ENCODE measurements around the gene EIF4B.
"Not testable (repeated sequence)": the region's sequence is repeated elsewhere in the genome, so short reads cannot be mapped to it uniquely, and the experiment has no call there.

DNA sequence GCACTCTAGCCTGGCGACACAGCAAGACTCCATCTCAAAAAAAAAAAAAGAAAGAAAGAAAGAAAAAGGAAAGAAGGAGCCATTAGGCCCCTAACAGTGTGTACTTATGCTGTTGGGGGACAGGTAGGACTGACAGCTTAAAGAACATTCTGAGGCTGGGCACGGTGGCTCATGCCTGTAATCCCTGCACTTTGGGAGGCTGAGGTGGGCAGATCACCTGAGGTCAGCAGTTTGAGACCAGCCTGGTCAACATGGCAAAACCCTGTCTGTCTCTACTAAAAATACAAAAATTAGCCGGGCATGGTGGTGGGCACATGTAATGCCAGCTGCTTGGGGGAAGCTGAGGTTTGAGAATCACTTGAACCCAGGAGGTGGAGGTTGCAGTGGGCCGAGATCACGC, 14.0 kb upstream of the EIF4B start:
- TF ChIP-seq EP300 (IDR thresholded peaks at IDR 0.05); POLR2A (IDR thresholded peaks at IDR 0.05; ENCODE audit: low read depth); POLR2AphosphoS5 (IDR thresholded peaks at IDR 0.05): not testable (repeated sequence)
- TF ChIP-seq, protein P1, sequence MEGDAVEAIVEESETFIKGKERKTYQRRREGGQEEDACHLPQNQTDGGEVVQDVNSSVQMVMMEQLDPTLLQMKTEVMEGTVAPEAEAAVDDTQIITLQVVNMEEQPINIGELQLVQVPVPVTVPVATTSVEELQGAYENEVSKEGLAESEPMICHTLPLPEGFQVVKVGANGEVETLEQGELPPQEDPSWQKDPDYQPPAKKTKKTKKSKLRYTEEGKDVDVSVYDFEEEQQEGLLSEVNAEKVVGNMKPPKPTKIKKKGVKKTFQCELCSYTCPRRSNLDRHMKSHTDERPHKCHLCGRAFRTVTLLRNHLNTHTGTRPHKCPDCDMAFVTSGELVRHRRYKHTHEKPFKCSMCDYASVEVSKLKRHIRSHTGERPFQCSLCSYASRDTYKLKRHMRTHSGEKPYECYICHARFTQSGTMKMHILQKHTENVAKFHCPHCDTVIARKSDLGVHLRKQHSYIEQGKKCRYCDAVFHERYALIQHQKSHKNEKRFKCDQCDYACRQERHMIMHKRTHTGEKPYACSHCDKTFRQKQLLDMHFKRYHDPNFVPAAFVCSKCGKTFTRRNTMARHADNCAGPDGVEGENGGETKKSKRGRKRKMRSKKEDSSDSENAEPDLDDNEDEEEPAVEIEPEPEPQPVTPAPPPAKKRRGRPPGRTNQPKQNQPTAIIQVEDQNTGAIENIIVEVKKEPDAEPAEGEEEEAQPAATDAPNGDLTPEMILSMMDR (IDR thresholded peaks at IDR 0.05): not testable (repeated sequence)

Data from esophagus muscularis mucosa (tissue), 4 donors.